ENCODE data around the gene CXCR1.

CXCR1 gene

GRCh38 chr2:218129458-218130135, 37.2 kb downstream of the CXCR1 start:
- H3K27me3 ChIP-seq (ENCODE audit: insufficient read depth, poor library complexity, severe bottlenecking): no peaks in the 10 kb centered on the region
- H3K27ac ChIP-seq (replicated peaks): peak overlapping the region; percentile 13; the same call in 1 of the 2 replicates
- H3K4me3 ChIP-seq (replicated peaks; ENCODE audit: insufficient read depth, low read length): no peak overlapping the region
- TF ChIP-seq POLR2AphosphoS5 (IDR thresholded peaks at IDR 0.05; ENCODE audit: low read depth) (no peak), SPI1 (IDR thresholded peaks at IDR 0.05; ENCODE audit: borderline replicate concordance, low read depth) (no peak)
- no peak for DNase-seq (ENCODE audit: low read depth in 1 of 2, low spot score in 1 of 2)

GRCh38 chr2:218128781-218129457, 37.8 kb downstream of the CXCR1 start:
- Histone ChIP-seq H3K27ac (replicated peaks) (peak overlapping the region; percentile 13; the same call in 1 of the 2 replicates), H3K27me3 (ENCODE audit: insufficient read depth, poor library complexity, severe bottlenecking) (no peaks in the 10 kb centered on the region), H3K4me3 (replicated peaks; ENCODE audit: insufficient read depth, low read length) (0 out of 2 replicates have a peak overlapping the region, but pooled peaks have one; percentile 3)
- peak; percentile 71; the same call in 1 of the 2 replicates for TF ChIP-seq SPI1 (IDR thresholded peaks at IDR 0.05; ENCODE audit: borderline replicate concordance, low read depth)
- no peak for TF ChIP-seq CTCF (IDR thresholded peaks at IDR 0.05; ENCODE audit: insufficient read depth, low read length)
- no peak for TF ChIP-seq REST (IDR thresholded peaks at IDR 0.05; ENCODE audit: insufficient replicate concordance, low read depth)
- DNase-seq (ENCODE audit: low read depth in 1 of 2, low spot score in 1 of 2): peak in 1 of 2 experiments; percentile 55

- TF ChIP-seq SPI1 (IDR thresholded peaks at IDR 0.05; ENCODE audit: borderline replicate concordance, low read depth) (no peak), REST (IDR thresholded peaks at IDR 0.05; ENCODE audit: insufficient replicate concordance, low read depth) (no peak), CTCF (IDR thresholded peaks at IDR 0.05; ENCODE audit: insufficient read depth, low read length) (no peak), GABPA (IDR thresholded peaks at IDR 0.05; ENCODE audit: low read depth) (no peak), POLR2AphosphoS5 (IDR thresholded peaks at IDR 0.05; ENCODE audit: low read depth) (no peak)
- peak overlapping the region; percentile 93 for H3K27ac ChIP-seq (replicated peaks)
- no peaks in the 10 kb centered on the region for H3K27me3 ChIP-seq (ENCODE audit: insufficient read depth, poor library complexity, severe bottlenecking)
- no peak for DNase-seq (ENCODE audit: low read depth in 1 of 2, low spot score in 1 of 2)
- no peak overlapping the region for H3K4me3 ChIP-seq (replicated peaks; ENCODE audit: insufficient read depth, low read length)
Observed at GRCh38 chr2:218127929-218128455, 38.8 kb downstream of the CXCR1 start.

DNA sequence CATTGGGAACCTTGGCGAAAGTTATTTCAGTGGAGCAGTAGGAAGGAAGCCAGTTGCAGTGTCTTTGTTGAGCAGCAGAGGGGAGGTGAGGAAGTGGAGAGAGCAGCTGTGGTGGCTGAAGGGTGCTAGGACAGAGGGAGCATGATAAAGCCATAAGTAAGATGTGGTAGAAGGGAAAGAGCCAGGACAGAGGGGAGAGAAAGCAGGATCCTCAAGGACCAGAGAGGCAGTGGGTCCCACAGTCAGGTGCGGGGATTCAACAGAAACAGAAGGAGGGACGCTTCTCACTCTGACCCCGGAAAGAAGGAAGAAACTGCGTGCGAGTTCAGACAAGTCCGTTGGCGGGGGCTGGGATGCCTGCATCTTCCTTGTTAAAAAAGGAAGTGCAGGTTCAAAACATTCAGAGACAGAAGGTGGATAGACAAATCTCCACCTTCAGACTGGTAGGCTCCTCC, 41.1 kb downstream of the CXCR1 start, which contains the start of gene CXCR2:
Gene CXCR2, plus strand, starts transcription at position 403 of the 455 bp plus-strand sequence. CDS start 8,774 bp downstream, outside the sequence.
- peak within 1 kb of the TSS; percentile 45 for H3K4me3 ChIP-seq (replicated peaks; ENCODE audit: insufficient read depth, low read length)
- peak within 1 kb of the TSS; percentile 93 for H3K27ac ChIP-seq (replicated peaks)
- DNase-seq (ENCODE audit: low read depth in 1 of 2, low spot score in 1 of 2): peak; percentile 62 to 93
- H3K27me3 ChIP-seq (ENCODE audit: insufficient read depth, poor library complexity, severe bottlenecking): no peaks in the 10 kb centered on the region
- peak; percentile 54 for TF ChIP-seq REST (IDR thresholded peaks at IDR 0.05; ENCODE audit: insufficient replicate concordance, low read depth)
- peak; percentile 93 for TF ChIP-seq SPI1 (IDR thresholded peaks at IDR 0.05; ENCODE audit: borderline replicate concordance, low read depth)
- no peak for TF ChIP-seq CTCF (IDR thresholded peaks at IDR 0.05; ENCODE audit: insufficient read depth, low read length)
- peak; percentile 66; the same call in 1 of the 2 replicates for TF ChIP-seq POLR2AphosphoS5 (IDR thresholded peaks at IDR 0.05; ENCODE audit: low read depth)
- TF ChIP-seq GABPA (IDR thresholded peaks at IDR 0.05; ENCODE audit: low read depth): peak; percentile 7; the same call in 1 of the 2 replicates

Data from HL-60 (cell line).